Fibroblast of lung (primary cell): Measurements from ENCODE around the gene LENG8.

Experiments used
- CTCF ChIP-seq, 2 donors: IDR thresholded peaks in 1 of 2; conservative IDR thresholded peaks in 1 of 2; 1 replicate in 1 of 2; 2 replicates in 1 of 2; pipeline ENCODE4 v1.5.1; 2011 to 2012; ENCODE audit warnings: low read length in 2 of 2, control low read depth in 1 of 2, inconsistent platforms in 1 of 2, low read depth in 1 of 2, mild to moderate bottlenecking in 1 of 2
- EZH2 ChIP-seq: IDR thresholded peaks from 2 replicates; pipeline ENCODE4 v1.5.1; 2012; ENCODE audit warnings: low read length, control low read depth, mild to moderate bottlenecking; ENCODE audit errors: missing control alignments

GRCh38 chr19:54416695-54417491 is 32.1 kb upstream of the LENG8 start:
- TF ChIP-seq CTCF (conservative IDR thresholded peaks at IDR 0.05 in 1 of 2, IDR thresholded peaks at IDR 0.05 in 1 of 2; ENCODE audit: low read depth in 1 of 2, low read length in 2 of 2) (no peak), EZH2 (no peak)
